LHCN-M2 (cell line): ENCODE results near the gene CERS6. TPM values are rescaled to one million over a fixed set of nuclear protein-coding genes. Genes with fewer than 3 reads are reported as not detected.

Source experiments
- DNase-seq: peaks from one replicate; pipeline ENCODE4 v3.0.0-alpha.2; 2012; ENCODE audit warnings: low read depth
- total RNA-seq: library from RNA; depleted of rRNA; stranded (reverse); fragments of >200 nt; gene quantifications from 2 replicates; pipeline ENCODE4 v1.2.3, GENCODE V29; 2014

The CERS6 gene
- total RNA-seq, 1 experiment from 2014 or later: 47.2 TPM

GRCh38 chr2:168798076-168798887, 342.2 kb downstream of the CERS6 start:
- DNase-seq: no peak

- no peak for DNase-seq
Measured at GRCh38 chr2:168798888-168799410, 342.9 kb downstream of the CERS6 start.

GRCh38 chr2:168801471-168801870, 345.4 kb downstream of the CERS6 start:
- DNase-seq: no peak

GRCh38 chr2:168801961-168802858, 346.1 kb downstream of the CERS6 start, which contains the start of gene NOSTRIN:
TSS of gene NOSTRIN (plus strand) at chr2:168802637. CDS start at chr2:168802647, 10 bp downstream.
- no peak for DNase-seq

GRCh38 chr2:168802859-168803725, 347.0 kb downstream of the CERS6 start:
- DNase-seq: no peak

- DNase-seq: no peak
Measured at GRCh38 chr2:168804214-168804613, 348.1 kb downstream of the CERS6 start.

- no peak for DNase-seq
Measured at GRCh38 chr2:168805615-168806014, 349.5 kb downstream of the CERS6 start.

- no peak for DNase-seq
Measured at GRCh38 chr2:168809537-168809936, 353.5 kb downstream of the CERS6 start.

GRCh38 chr2:168810235-168810634, 354.2 kb downstream of the CERS6 start:
- DNase-seq: no peak

GRCh38 chr2:168811696-168812095, 355.6 kb downstream of the CERS6 start:
- no peak for DNase-seq

- DNase-seq: no peak
Measured at GRCh38 chr2:168814046-168814445, 358.0 kb downstream of the CERS6 start.

GRCh38 chr2:168814939-168815907, 359.2 kb downstream of the CERS6 start:
- no peak for DNase-seq

- peak; percentile 79 for DNase-seq
Measured at GRCh38 chr2:168816369-168816768, 360.3 kb downstream of the CERS6 start.

- no peak for DNase-seq
Measured at GRCh38 chr2:168819050-168819715, 363.1 kb downstream of the CERS6 start.

GRCh38 chr2:168819829-168820489, 363.9 kb downstream of the CERS6 start:
- no peak for DNase-seq

- no peak for DNase-seq
Measured at GRCh38 chr2:168821577-168821976, 365.5 kb downstream of the CERS6 start.

GRCh38 chr2:168821992-168822391, 365.9 kb downstream of the CERS6 start:
- DNase-seq: no peak
